Right lobe of liver (tissue), 4 donors: Measurements from ENCODE around the gene ITGA3.

Experiments
- CTCF ChIP-seq, 4 donors: fragments of 200-600 bp in 3 of 4; fragments of 450-650 bp in 1 of 4; IDR thresholded peaks; one replicate each; pipeline versions ENCODE4 v1.5.1 to v1.8.0; 2016 to 2022; ENCODE audit warnings: antibody characterized with exemption in 4 of 4, mild to moderate bottlenecking in 2 of 4
- POLR2A ChIP-seq: fragments of 450-650 bp; IDR thresholded peaks from one replicate; pipeline ENCODE4 v1.6.1; 2017; ENCODE audit warnings: antibody characterized with exemption, mild to moderate bottlenecking
- donor health status: DM: no; HTN: no; CAD: no.
- donor health status: DM: no; HTN: no; CAD: no.
- donor health status: DM: no; HTN: yes; CAD: no.

- no peak for TF ChIP-seq CTCF (IDR thresholded peaks at IDR 0.05)
- no peak for TF ChIP-seq POLR2A
Measured at GRCh38 chr17:50028736-50029120, 27.2 kb upstream of the ITGA3 start.
